Medulla oblongata (tissue), 1 donor: ENCODE results near the gene SLC22A23.
A peak's percentile ranks its signal among the peaks of the same experiment; 100 is the strongest.

Source experiments
- DNase-seq: peaks from one replicate; pipeline ENCODE4 v3.0.0-alpha.2; 2015; ENCODE audit errors: extremely low spot score

Gene SLC22A23

GRCh38 chr6:3456898-3457709, at the start of gene SLC22A23:
TSS of gene SLC22A23 (minus strand) at chr6:3457050. CDS start at chr6:3456559, 491 bp downstream.
- peak; percentile 78 for DNase-seq

GRCh38 chr6:3506200-3506599, 49.4 kb upstream of the SLC22A23 start:
- DNase-seq, result peak; percentile 48

- no peak for DNase-seq
These were observed 48.3 kb upstream of the SLC22A23 start for GRCh38 chr6:3504938-3505805.

GRCh38 chr6:3504354-3504753, 47.5 kb upstream of the SLC22A23 start:
- no peak for DNase-seq

GRCh38 chr6:3501826-3502500, 45.1 kb upstream of the SLC22A23 start:
- peak; percentile 62 for DNase-seq

- no peak for DNase-seq
These were observed 43.6 kb upstream of the SLC22A23 start for GRCh38 chr6:3500262-3501014.

- DNase-seq, result no peak
These were observed 42.8 kb upstream of the SLC22A23 start for GRCh38 chr6:3499603-3500002.

- DNase-seq, result no peak
These were observed 39.5 kb upstream of the SLC22A23 start for GRCh38 chr6:3496395-3496794.

- DNase-seq, result no peak
These were observed 37.7 kb upstream of the SLC22A23 start for GRCh38 chr6:3494391-3495100.

- DNase-seq, result no peak
These were observed 33.8 kb upstream of the SLC22A23 start for GRCh38 chr6:3490625-3490980.

- no peak for DNase-seq
These were observed 33.2 kb upstream of the SLC22A23 start for GRCh38 chr6:3489961-3490624.

GRCh38 chr6:3489027-3489757, 32.3 kb upstream of the SLC22A23 start:
- peak; percentile 46 for DNase-seq

GRCh38 chr6:3484946-3485345, 28.1 kb upstream of the SLC22A23 start:
- peak; percentile 84 for DNase-seq

- DNase-seq, result no peak
These were observed 27.3 kb upstream of the SLC22A23 start for GRCh38 chr6:3484192-3484591.

GRCh38 chr6:3483675-3484074, 26.8 kb upstream of the SLC22A23 start:
- DNase-seq, result no peak

GRCh38 chr6:3482869-3483268, 26.0 kb upstream of the SLC22A23 start:
- DNase-seq, result no peak

- DNase-seq, result no peak
These were observed 24.8 kb upstream of the SLC22A23 start for GRCh38 chr6:3481640-3482039.

GRCh38 chr6:3480009-3480408, 23.2 kb upstream of the SLC22A23 start:
- no peak for DNase-seq

- no peak for DNase-seq
These were observed 16.9 kb upstream of the SLC22A23 start for GRCh38 chr6:3473773-3474172.

GRCh38 chr6:3471711-3472110, 14.9 kb upstream of the SLC22A23 start:
- DNase-seq, result no peak
